HL-60 (cell line): Measurements from ENCODE around the gene WRAP73.

Experiments used
- DNase-seq, 2 experiments: peaks; one replicate each; pipeline ENCODE4 v3.0.0-alpha.2; 2010 to 2020; ENCODE audit warnings: low read depth in 1 of 2, low spot score in 1 of 2
- H3K27ac ChIP-seq: fragments of 250-450 bp; sonication (Bioruptor Pico); replicated peaks from 2 replicates; pipeline ENCODE4 v1.5.1; 2020; ENCODE audit warnings: mild to moderate bottlenecking, moderate library complexity
- H3K27me3 ChIP-seq: fragments of 250-450 bp; sonication (Bioruptor Pico); 2 replicates; pipeline ENCODE4 v1.5.1; 2021; ENCODE audit warnings: mild to moderate bottlenecking, moderate library complexity; ENCODE audit not compliant: insufficient read depth, poor library complexity, severe bottlenecking
- H3K4me3 ChIP-seq: replicated peaks from 2 replicates; pipeline ENCODE4 v1.5.1; 2011; ENCODE audit warnings: mild to moderate bottlenecking, control low read depth, low read length; ENCODE audit not compliant: insufficient read depth
- GABPA ChIP-seq: IDR thresholded peaks from 2 replicates; pipeline ENCODE4 v1.6.1; 2012; ENCODE audit warnings: low read depth
- POLR2AphosphoS5 ChIP-seq: IDR thresholded peaks from 2 replicates; pipeline ENCODE4 v1.6.1; 2012; ENCODE audit warnings: low read depth
- REST ChIP-seq: IDR thresholded peaks from 2 replicates; pipeline ENCODE4 v1.6.1; 2012; ENCODE audit warnings: low read depth; ENCODE audit not compliant: insufficient replicate concordance
- SPI1 ChIP-seq: IDR thresholded peaks from 2 replicates; pipeline ENCODE4 v1.6.1; 2012; ENCODE audit warnings: low read depth, mild to moderate bottlenecking, borderline replicate concordance
- TF ChIP-seq, protein P1 (sequence below): IDR thresholded peaks from one replicate; pipeline ENCODE4 v1.5.1; 2011; ENCODE audit warnings: low read length, control low read depth, inconsistent platforms; ENCODE audit not compliant: insufficient read depth

WRAP73 gene

DNA sequence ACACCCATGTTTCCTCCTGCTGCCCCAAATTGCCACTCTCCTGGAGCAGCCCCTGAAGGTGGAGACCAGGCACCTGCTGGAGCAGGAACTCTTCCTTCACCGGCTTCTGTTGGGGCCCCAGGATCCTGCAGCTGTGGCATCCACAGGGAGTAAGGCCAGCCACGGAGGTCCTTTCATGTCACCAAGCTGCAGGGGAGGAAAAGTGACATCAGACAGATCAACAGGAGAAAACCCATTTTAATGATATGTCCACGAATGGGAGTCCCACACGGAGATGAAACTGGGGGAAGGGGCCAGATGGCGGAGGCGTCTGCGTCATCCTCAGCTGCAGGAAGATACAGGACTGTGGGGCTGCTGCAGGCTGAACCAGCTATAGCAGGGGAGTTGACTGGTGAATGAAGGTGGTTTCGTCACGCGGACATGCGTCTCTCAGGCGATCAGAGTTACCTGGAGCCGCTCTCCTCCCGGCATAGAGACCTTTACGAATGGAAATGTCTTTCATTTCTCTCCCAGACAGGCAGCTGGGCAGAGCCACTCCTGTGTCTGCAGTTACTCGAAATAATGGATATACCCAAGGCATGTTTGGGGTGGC, 12.3 kb upstream of the WRAP73 start:
- H3K27me3 ChIP-seq = peaks cover 2% of the 10 kb centered on the region
- H3K4me3 ChIP-seq = no peak overlapping the region
- no peak overlapping the region for H3K27ac ChIP-seq
- TF ChIP-seq SPI1 = no peak
- no peak for TF ChIP-seq GABPA
- TF ChIP-seq, protein P1, sequence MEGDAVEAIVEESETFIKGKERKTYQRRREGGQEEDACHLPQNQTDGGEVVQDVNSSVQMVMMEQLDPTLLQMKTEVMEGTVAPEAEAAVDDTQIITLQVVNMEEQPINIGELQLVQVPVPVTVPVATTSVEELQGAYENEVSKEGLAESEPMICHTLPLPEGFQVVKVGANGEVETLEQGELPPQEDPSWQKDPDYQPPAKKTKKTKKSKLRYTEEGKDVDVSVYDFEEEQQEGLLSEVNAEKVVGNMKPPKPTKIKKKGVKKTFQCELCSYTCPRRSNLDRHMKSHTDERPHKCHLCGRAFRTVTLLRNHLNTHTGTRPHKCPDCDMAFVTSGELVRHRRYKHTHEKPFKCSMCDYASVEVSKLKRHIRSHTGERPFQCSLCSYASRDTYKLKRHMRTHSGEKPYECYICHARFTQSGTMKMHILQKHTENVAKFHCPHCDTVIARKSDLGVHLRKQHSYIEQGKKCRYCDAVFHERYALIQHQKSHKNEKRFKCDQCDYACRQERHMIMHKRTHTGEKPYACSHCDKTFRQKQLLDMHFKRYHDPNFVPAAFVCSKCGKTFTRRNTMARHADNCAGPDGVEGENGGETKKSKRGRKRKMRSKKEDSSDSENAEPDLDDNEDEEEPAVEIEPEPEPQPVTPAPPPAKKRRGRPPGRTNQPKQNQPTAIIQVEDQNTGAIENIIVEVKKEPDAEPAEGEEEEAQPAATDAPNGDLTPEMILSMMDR = no peak
- TF ChIP-seq REST = no peak
- no peak for TF ChIP-seq POLR2AphosphoS5
- no peak for DNase-seq

- TF ChIP-seq POLR2AphosphoS5 (no peak), GABPA (no peak), SPI1 (no peak), REST (no peak)
- TF ChIP-seq, protein P1 = no peak
- H3K27me3 ChIP-seq = peaks cover 4% of the 10 kb centered on the region
- H3K27ac ChIP-seq = no peak overlapping the region
- H3K4me3 ChIP-seq = no peak overlapping the region
- no peak for DNase-seq
Measured at GRCh38 chr1:3661631-3662030, 11.7 kb upstream of the WRAP73 start.

- Histone ChIP-seq H3K27me3 (peaks cover 12% of the 10 kb centered on the region), H3K4me3 (no peak overlapping the region), H3K27ac (no peak overlapping the region)
- TF ChIP-seq, protein P1 = no peak
- TF ChIP-seq GABPA (no peak), REST (no peak), SPI1 (no peak), POLR2AphosphoS5 (no peak)
- no peak for DNase-seq
Measured at GRCh38 chr1:3660704-3661103, 10.8 kb upstream of the WRAP73 start.
